GM21390 (cell line): Measurements from ENCODE around the gene SGPL1.
"Not testable (repeated sequence)": the region's sequence is repeated elsewhere in the genome, so short reads cannot be mapped to it uniquely, and the experiment has no call there.

Source experiments
- ATAC-seq: cut with Tn5 transposase; IDR thresholded peaks from one replicate; pipeline ENCODE4 v1.9.1; 2021; ENCODE audit not compliant: unreplicated experiment

Gene SGPL1

DNA sequence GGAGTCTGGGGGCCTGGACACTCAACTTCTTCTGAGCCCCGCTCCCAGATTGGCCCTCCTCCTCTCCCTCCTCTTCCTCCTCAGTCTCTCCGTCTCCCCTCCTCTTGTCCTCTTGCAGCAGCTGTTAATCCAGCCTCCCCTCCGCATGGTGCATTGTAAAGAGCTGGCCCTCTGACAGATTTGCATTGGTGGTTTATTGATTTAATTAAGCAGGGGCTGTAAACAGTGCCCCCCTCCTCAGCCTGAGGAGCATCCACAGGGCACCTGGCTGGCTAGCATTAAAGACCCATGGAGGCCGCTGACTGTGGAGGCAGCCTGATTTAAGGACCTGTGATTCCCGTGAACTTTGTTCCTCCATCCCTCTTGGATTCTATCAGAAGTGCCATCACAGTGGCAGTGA, 101.5 kb downstream of the SGPL1 start:
- ATAC-seq = no peak

DNA sequence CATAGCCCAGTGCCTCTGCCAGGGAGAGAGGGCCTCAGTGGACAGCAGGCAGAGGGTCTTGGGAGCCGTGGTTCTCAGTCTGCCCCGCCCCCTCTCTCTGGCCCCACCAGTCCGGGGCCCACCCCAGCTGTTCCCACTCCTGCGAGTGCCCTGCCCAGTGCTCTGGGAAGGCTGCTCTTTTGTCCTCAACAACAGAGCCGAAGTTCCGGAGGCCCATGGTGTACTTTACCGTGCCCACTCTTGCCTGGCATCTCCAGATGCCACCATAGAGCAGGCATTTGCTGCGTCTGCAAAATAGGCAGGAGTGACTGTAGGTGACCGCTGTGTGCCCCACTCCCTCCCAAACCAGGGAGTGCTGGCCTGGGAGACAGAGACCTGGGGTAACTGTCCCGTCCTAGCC, 101.9 kb downstream of the SGPL1 start:
- ATAC-seq = no peak

DNA sequence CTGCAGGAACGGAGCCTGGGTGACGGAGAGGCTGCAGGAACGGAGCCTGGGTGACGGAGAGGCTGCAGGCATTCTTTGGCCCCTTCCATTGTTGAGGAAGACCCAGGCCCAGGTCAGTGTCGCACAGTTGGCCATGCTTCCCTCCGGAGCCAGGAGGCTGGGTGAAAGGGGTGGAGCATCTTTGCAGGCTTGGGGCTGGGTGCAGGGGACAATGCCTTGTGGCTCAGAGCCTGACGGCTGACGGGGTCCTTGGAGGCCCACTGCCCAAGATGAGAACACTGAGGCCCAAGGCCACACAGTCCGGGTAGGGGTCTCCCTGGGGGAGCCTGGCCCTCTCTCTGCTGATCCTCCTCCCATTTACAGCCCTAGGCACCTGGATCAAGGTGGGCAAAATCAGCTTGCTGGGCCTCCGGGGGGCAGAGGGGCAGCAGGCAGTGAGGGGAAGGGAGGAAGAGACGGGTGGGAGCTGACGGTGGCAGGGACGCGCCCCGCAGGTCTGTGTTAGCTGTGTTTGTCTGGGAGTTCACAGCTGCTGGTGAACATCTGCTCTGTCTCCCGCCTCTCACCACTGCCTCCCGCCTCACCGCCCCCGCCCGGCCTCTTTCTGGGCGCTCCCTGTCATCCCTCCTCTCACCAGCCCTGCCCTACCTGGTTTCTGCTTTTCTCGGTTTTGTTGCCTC, 103.2 kb downstream of the SGPL1 start:
- ATAC-seq = no peak

DNA sequence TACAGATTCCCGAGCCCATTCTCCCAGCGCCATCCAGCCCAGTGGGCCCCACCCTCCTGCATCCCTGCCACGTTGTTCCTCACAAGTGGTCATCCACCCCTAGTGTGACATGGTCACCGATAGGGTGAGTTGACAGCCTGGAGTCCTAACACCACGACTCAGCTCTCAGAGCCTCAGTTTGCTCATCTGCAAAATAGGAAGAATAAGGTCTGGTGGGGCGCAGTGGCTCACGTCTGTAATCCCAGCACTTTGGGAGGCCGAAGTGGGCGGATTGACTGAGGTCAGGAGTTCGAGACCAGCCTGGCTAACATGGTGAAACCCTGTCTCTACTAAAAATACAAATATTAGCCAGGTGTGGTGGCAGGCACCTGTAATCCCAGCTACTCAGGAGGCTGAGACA, 104.2 kb downstream of the SGPL1 start:
- ATAC-seq = not testable (repeated sequence)

DNA sequence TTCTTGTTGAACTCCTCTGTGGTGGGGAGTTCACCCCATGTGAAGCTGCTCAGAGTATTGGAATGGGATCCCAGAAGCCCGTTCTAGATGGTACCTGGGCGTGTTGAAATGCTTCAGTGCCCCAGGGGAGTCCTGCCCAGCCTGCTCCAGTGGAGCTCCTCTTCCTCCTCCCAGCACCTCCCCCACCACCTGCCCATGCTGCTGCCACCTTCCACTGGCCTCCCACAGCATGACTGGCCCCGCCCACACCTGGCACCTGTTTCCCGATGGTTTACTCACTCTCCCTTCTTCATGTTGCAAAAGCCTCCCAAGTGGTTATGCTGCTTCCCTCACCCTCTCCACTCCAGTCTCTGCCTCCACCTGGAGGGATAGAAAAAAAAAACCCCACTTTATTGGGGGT, 104.8 kb downstream of the SGPL1 start:
- no peak for ATAC-seq

DNA sequence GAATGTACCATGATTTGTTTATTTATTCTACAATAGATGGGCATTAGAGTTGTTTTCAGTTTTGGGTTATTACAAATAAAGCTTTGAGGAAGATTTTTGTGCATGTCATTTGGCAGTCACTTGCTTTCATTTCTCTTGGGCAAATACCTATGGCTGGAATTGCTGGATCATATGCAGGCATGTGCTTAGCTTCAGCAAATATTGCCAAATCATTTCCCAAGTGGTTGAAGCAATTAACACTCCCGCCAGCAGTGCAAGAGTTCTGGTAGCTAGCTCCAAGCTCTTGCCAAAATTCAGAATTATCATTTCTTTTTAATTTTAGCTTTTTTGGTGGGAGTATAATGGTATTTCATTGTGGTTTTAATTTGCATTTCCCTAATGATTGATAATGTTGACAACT, 105.5 kb downstream of the SGPL1 start:
- no peak for ATAC-seq

DNA sequence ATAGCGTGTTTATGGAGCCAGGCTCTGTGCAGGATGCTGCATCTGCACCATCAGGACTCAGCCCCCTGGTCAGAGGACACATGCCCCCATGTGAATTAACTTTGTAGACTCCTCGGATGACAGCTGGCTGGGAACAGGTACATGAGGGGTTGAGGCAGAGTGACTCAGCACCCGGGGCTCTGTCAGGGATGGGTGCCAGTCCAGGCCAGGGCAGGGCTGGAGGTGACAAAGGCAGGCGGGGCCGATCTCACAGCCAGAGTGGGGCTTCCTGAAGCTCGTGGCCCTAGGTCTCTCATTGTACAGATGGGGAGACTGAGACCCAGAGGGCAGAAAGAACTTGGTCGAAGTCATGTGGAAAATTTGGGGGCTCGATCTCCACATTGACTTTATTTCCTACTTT, 107.9 kb downstream of the SGPL1 start:
- no peak for ATAC-seq

DNA sequence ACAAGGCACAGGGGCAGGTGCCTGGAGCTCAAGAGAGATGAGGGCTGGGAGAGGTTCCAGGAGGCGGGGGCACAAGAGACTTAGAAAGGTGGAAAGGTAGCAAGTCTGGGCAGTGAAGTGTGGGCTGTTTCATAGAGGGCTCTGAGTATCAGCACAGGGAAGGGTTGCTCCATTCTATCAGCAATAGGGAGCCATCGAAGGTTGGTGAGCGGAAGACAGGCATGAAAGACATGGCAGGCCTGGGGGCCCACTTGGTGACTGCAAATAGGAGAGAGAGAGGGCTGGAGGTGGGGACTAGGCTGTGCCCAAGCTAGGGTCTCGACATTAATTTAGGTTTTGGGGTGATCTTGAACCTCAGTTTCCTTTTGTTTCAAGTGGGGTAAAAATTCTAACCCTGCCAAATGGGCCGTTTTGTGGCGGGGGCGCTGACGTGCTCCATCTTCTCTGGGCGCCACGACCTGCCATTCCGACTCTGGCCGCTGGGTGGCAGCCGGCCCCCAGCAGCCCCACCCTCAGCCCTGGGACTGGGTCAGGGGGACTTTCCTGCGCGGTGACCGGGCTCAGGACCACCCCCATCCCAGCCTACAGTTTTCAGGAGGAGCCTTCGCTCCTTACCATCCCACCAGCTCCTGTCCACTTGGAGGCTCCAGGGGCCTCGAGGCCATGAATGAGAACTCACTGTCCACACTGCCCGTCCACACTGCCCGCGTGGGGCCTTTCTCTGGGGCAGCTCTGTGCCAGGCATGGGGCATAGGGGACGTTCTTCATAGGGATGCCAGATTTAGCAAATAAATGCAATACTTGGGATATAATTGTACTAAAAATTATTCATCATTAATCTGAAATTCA, 109.9 kb downstream of the SGPL1 start:
- no peak for ATAC-seq

DNA sequence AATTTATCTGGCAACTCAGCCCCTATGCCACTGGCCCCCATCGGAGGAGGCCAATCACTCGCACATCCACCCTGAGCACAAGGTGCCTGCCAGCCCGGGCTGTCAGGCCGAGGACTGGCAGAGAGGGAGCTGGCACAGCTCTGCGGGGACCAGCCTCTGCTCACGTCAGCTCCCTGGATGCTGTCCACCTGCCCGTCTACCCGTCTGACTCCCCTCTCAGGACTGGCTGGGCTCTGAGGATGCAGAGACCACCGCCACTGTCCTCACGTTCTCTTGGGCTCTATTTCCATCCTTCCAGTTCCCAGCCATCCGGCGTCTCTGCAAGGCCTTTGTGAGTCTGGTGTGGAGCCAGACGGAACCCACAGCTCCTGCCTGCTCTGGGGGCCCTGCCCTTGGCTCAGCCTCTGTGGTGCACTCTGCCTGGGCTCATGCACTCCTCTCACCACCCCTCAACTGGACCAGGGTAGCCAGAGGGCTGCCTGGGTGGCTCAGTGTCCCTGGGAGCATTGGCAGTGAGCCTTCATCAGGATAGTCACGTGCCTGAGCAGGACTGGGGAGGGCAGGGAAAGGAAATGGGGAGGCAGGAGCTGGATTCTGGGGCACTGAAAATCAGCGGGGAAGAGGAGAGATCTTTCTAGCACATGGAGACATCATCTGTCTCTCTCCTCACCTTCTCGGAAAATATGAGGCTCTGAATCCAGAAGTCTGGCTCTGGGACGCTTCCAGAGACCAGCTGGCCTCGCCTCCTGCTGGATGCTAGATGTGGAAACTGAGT, 110.7 kb downstream of the SGPL1 start:
- no peak for ATAC-seq

DNA sequence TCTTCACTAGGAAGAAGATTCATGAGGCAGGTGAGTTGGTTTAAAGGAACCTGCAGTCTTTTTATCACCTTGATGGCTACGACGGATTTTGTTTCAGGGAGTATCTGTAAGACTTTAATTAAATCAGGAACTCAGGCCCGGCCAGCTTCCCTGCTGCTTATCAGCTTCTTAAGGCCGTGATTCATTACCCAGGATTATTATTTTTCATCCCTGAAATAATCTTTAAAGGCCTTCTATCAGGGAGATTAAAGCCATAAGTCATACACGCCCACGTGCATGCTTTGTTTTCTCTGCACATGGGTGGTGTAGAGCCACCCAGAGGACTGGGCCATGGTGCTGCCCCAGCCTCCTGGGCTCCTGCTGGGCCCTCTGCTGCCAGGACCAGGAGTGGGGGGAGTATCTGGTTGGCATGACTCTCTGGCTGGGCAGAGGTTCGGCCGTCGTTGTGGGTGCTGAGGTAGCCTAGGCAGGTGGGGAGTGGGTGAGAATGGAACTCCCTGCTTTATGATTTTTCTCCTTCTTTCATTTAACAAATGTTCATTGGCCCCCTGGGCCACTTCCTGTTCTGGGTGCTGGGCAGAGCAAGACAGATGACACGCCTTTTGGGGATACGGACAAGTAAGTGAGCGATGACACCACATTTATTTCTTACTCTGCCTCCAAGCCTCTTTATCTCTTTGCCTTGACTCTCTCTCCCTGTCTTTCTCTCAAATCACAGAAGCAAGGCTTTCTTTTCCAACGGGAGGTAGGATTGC, 111.6 kb downstream of the SGPL1 start:
- ATAC-seq = no peak

DNA sequence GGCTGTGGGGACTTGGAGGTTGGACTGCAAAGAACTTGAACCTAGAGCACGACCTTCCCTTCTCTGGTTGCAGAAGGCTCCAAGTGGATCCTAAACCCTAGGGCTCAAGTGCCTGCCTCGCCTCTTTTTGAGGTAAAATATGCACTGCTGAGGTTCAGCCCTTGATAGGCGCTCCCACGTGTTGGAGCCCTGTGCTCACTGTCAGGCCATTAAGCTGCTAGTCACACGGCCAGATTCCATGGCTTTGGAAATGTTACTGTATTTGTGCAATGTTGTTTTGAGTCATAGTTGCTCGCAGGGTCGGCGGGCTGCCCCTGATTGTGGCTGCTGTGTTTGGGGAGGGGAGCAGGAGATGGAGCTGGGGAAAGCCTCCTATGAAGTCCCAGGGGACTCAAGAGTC, 112.4 kb downstream of the SGPL1 start:
- ATAC-seq = no peak

DNA sequence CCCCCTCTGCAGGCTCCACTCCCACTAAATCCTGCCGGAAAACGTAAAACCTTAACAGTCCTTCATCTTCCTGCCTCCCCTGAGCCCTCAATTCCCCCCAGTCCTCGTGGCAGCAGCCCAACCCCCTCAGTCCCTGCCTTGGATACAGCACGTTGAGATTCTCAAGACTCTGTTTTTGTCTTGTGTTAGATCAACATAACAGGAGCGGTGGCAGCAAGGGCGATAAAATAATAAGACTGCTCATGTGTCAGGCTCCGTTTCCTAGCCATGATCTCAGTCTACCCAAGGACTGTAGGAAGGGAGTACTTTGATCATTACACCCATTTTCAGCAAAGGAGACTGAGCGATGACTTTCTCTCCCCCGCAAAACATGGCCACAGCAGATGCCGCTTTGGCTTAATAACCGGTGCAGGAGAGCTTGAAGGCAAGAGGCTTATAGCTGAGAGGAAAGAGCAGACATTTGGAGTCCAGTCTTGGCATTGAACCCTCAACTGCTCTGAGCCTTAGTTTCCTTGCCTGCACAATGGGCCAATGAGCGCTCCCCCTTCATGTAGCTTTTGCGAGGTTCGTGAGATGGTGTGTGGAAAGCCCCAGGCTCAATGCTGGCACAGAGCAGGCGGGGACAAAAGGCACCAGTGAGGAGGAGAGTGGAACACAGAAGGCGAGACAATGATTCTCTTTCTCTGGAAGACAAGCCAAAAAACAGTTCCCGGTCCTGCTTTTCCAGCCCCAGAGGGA, 114.7 kb downstream of the SGPL1 start:
- no peak for ATAC-seq
